GM20000 (cell line): Measurements from ENCODE around the gene IL10RB.

Experiments used
- DNase-seq: peaks from one replicate; pipeline ENCODE4 v3.0.0; 2012; ENCODE audit warnings: low spot score
- TF ChIP-seq, protein P1 (sequence below): IDR thresholded peaks from 2 replicates; pipeline ENCODE4 v1.5.1; 2012; ENCODE audit warnings: mild to moderate bottlenecking, control low read depth; ENCODE audit errors: extremely low read depth, missing control alignments

Gene IL10RB

DNA sequence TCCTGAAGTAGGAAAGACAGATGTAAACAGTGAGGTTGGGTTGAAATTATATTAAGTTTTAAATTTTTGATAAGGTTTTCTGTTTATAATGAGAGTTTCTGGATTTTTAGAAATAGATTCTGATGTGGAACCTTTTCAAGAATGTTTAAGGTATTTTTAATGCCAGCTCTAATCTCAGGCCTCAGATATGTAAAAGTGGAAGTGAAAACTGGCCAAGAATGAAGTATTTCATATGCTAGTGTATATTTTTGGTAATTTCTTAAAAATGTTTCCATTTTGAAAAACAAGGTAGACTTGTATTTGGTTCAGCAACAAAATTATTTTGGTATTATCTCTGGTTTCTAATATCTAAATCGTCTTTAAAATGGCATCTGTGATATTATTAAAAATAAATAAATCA lies 73.0 kb downstream of the IL10RB start:
- DNase-seq, result peak; percentile 18
- TF ChIP-seq, protein P1, sequence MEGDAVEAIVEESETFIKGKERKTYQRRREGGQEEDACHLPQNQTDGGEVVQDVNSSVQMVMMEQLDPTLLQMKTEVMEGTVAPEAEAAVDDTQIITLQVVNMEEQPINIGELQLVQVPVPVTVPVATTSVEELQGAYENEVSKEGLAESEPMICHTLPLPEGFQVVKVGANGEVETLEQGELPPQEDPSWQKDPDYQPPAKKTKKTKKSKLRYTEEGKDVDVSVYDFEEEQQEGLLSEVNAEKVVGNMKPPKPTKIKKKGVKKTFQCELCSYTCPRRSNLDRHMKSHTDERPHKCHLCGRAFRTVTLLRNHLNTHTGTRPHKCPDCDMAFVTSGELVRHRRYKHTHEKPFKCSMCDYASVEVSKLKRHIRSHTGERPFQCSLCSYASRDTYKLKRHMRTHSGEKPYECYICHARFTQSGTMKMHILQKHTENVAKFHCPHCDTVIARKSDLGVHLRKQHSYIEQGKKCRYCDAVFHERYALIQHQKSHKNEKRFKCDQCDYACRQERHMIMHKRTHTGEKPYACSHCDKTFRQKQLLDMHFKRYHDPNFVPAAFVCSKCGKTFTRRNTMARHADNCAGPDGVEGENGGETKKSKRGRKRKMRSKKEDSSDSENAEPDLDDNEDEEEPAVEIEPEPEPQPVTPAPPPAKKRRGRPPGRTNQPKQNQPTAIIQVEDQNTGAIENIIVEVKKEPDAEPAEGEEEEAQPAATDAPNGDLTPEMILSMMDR, result no peak

DNA sequence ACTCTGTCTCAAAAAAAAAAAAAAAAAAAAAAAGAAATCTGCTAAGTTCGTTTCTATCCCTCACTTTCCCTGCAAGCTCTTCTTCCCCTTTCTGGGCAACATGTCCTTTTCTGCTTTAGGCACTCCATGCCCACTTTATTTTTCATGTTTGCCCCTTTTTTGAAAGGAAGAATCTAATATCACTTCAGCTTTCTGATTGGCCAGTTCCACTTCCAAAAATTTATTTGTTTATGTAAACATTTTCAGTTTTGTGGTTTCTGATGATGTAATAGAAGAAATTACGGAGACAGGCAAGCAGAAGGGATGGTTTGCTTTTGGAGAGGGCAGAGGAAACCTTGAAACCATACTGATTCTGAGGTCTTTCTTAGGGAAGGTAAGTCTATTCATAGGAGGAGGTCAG lies 73.8 kb downstream of the IL10RB start:
- DNase-seq, result no peak
- TF ChIP-seq, protein P1, result no peak

DNA sequence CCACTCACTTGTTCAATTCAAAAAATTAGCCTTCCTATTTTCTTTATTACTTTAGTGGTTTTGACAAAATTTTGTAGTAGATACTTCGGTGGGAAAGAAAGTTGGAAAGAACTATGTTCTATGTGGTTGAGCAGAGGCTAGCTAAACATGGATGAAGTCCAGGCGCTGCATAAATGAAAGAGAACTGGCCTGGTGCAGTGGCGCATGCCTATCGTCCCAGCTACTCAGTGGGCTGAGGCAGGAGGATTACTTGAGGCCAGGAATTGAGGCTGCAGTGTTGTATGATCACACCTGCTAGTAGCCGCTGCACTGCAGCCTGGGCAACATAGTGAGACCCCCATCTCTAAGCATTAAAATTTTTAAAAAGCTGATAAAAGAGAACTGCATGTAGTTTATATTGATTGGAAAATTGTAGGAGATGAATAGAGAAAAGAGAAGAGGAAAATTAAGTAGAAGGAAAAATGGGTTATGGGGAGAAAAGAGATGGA lies 79.6 kb downstream of the IL10RB start:
- TF ChIP-seq, protein P1, result no peak
- DNase-seq, result no peak
